GM18526 (cell line): ENCODE results near the gene ABCG4.

Experiments used
- POLR2A ChIP-seq: IDR thresholded peaks from 3 replicates; pipeline ENCODE4 v1.6.1; 2011; ENCODE audit not compliant: insufficient read length; ENCODE audit errors: extremely low read depth

ABCG4 gene

GRCh38 chr11:119188067-119188466 is 39.2 kb downstream of the ABCG4 start:
- TF ChIP-seq POLR2A = no peak

GRCh38 chr11:119188887-119189286 is 40.0 kb downstream of the ABCG4 start:
- TF ChIP-seq POLR2A = no peak

- no peak for TF ChIP-seq POLR2A
Measured at GRCh38 chr11:119189393-119189792, 40.5 kb downstream of the ABCG4 start.

DNA sequence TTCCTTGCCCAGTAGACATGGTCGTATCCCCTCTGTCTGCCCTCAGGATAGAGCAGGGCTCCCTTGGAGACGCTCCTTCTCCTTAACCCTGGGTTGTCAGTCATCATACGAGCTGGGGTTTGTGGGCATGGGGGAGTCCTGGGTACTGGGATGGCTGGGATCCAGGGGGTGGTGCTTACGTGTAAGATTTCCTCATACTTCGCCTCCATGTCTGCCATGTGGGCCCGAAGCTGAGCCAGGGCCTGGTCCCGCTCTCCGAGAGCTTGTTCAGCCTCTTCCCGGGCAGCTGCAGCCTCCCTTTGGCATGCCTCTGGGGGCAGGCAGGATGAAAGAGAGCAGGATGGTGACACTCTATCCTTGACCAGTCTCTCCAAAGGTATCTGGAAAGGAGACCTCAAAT is 41.7 kb downstream of the ABCG4 start:
- no peak for TF ChIP-seq POLR2A

GRCh38 chr11:119192111-119192510 is 43.3 kb downstream of the ABCG4 start:
- TF ChIP-seq POLR2A = no peak

GRCh38 chr11:119193001-119193400 is 44.1 kb downstream of the ABCG4 start:
- TF ChIP-seq POLR2A = no peak

GRCh38 chr11:119193626-119194025 is 44.8 kb downstream of the ABCG4 start:
- TF ChIP-seq POLR2A = no peak

DNA sequence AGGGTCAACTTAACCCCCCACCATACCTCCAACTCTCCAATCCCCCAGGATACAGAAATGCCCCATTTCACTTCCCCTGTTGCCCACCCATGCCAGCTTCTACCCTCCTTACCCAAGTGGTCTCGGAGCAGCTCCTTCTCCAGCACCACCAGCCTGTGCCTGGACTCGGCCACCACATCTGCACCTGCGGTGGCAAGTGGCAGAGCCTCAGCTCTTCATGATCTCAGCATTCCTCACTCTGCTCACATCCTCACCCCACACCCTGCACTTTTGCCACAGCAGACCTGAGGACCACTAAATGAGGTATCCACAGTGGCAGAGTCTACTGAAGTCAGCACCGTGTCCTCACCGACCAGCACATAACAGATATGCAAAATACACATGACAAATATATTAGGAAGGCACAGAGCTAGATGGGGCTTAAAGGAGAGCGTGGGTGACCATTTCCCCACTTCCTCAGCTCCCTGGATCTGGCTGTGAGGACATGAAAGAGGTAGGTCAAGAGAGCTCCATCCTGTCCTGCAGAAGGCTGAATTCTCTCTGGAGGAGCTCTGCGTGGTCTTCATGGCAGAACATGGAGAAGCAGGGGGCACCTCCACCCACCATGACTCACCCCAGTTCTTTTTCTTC is 46.1 kb downstream of the ABCG4 start:
- no peak for TF ChIP-seq POLR2A

- TF ChIP-seq POLR2A = no peak
Measured at GRCh38 chr11:119195680-119196079, 46.8 kb downstream of the ABCG4 start.

- TF ChIP-seq POLR2A = no peak
Measured at GRCh38 chr11:119196833-119197483, 48.1 kb downstream of the ABCG4 start.

- TF ChIP-seq POLR2A = no peak
Measured at GRCh38 chr11:119198925-119199324, 50.1 kb downstream of the ABCG4 start.

- no peak for TF ChIP-seq POLR2A
Measured at GRCh38 chr11:119202554-119202953, 53.7 kb downstream of the ABCG4 start.

- TF ChIP-seq POLR2A = no peak
Measured at GRCh38 chr11:119204066-119204465, 55.2 kb downstream of the ABCG4 start.

GRCh38 chr11:119205080-119205479 is 56.2 kb downstream of the ABCG4 start:
- no peak for TF ChIP-seq POLR2A

- TF ChIP-seq POLR2A = peak; percentile 56
Measured at GRCh38 chr11:119205574-119206510, 57.0 kb downstream of the ABCG4 start, which contains the start of gene CBL. CBL (plus strand) TSS chr11:119206339; CDS start chr11:119206418, 79 bp downstream.
